ENCODE measurements around the gene P2RX1.

- TF ChIP-seq CTCF (IDR thresholded peaks at IDR 0.05; ENCODE audit: low read depth, low read length) (peak; percentile 33), POLR2A (IDR thresholded peaks at IDR 0.05; ENCODE audit: extremely low read depth, insufficient read length) (no peak), MYC (IDR thresholded peaks at IDR 0.05; ENCODE audit: low read depth, low read length) (no peak), MAX (IDR thresholded peaks at IDR 0.05; ENCODE audit: low read depth, low read length) (no peak)
Measured at GRCh38 chr17:3935140-3935542, 18.9 kb upstream of the P2RX1 start.
